Heart left ventricle (tissue), 16 donors: ENCODE data around the gene SPAG9. TPM values are rescaled to one million over a fixed set of nuclear protein-coding genes. Genes with fewer than 3 reads are reported as not detected.
"Not testable (repeated sequence)": the region's sequence is repeated elsewhere in the genome, so short reads cannot be mapped to it uniquely, and the experiment has no call there.

ENCODE experiments used
- ATAC-seq, 4 donors: fragments of 200-7000 bp; cut with Tn5 transposase; one replicate each; pipeline ENCODE4 v1.9.1; 2020 to 2022; ENCODE audit warnings: moderate library complexity in 4 of 4, mild to moderate bottlenecking in 3 of 4, moderate number of reproducible peaks in 1 of 4
- DNase-seq, 5 donors: peaks; one replicate each; pipeline ENCODE4 v3.0.0-alpha.2; 2020
- H3K27ac ChIP-seq, 12 donors: fragments of 200-600 bp; sonication (generic) in 4 of 12; one replicate each; pipeline versions ENCODE4 v1.5.0 to v1.8.0; 2016 to 2022; ENCODE audit warnings: mild to moderate bottlenecking in 2 of 12
- H3K27me3 ChIP-seq, 9 donors: fragments of 200-600 bp; sonication (generic) in 2 of 9; one replicate each; pipeline versions ENCODE4 v1.5.1 to v1.8.0; 2016 to 2022; ENCODE audit warnings: mild to moderate bottlenecking in 3 of 9
- H3K36me3 ChIP-seq, 9 donors: fragments of 200-600 bp; sonication (generic) in 2 of 9; one replicate each; pipeline versions ENCODE4 v1.5.0 to v1.8.0; 2018 to 2022; ENCODE audit warnings: mild to moderate bottlenecking in 2 of 9
- H3K4me1 ChIP-seq, 12 donors: fragments of 200-600 bp; sonication (generic) in 4 of 12; one replicate each; pipeline versions ENCODE4 v1.5.0 to v1.8.0; 2016 to 2022; ENCODE audit warnings: mild to moderate bottlenecking in 3 of 12
- H3K4me3 ChIP-seq, 12 donors: fragments of 200-600 bp; sonication (generic) in 4 of 12; one replicate each; pipeline versions ENCODE4 v1.5.0 to v1.8.0; 2017 to 2022; ENCODE audit warnings: mild to moderate bottlenecking in 9 of 12, moderate library complexity in 4 of 12
- H3K9me3 ChIP-seq, 12 donors: fragments of 200-600 bp; sonication (generic) in 4 of 12; one replicate each; pipeline versions ENCODE4 v1.5.0 to v1.8.0; 2016 to 2022; ENCODE audit warnings: mild to moderate bottlenecking in 1 of 12
- POLR2A ChIP-seq, 2 donors: fragments of 450-650 bp; IDR thresholded peaks; one replicate each; pipeline ENCODE4 v1.6.1; 2017; ENCODE audit warnings: antibody characterized with exemption in 2 of 2, mild to moderate bottlenecking in 2 of 2, moderate library complexity in 2 of 2
- WGBS, 4 donors: extraction: QIAGEN DNeasy Blood & Tissue Kit in 2 of 4; methylation state at CpG; one replicate each; pipeline versions ENCODE4 v1.1.5 to v1.1.7; 2013 to 2018; 5-methylcytosine and 5-hydroxymethylcytosine counted together
- intact Hi-C, 10 donors: fragments of 100-400 bp; cut with DNase I; formaldehyde crosslinking; loops; one replicate each; pipeline versions ENCODE4 v1.11.1 to v1.14.2; 2022
- polyA plus RNA-seq, 2 donors: library from polyadenylated mRNA; stranded (reverse); fragments of 200-250 nt; gene quantifications; one replicate each; pipeline ENCODE4 v1.2.3, GENCODE V29; 2013
- total RNA-seq, 9 donors: library from RNA; depleted of rRNA in 2 of 9; stranded (reverse); fragments of >200 nt in 2 of 9; fragmentation: NEBNext Ultra II Directional in 3 of 9; extraction: Animal tissue kit (Norgen Biotek cat#: 25700) in 3 of 9; gene quantifications; one replicate each; pipeline versions ENCODE4 v1.1.0 to v1.2.4, GENCODE V29; 2016 to 2023
- TF ChIP-seq, protein P1 (sequence below), 12 donors: fragments of 200-600 bp; sonication (generic) in 4 of 12; IDR thresholded peaks; one replicate each; pipeline versions ENCODE4 v1.5.0 to v1.8.0; 2018 to 2022; ENCODE audit warnings: antibody characterized with exemption in 12 of 12, mild to moderate bottlenecking in 5 of 12
- donor health status: ischemic (EF 13 %, LVEDD 7.1; RV severe dilation, severe dysfunction).
- donor health status: healthy with polysubstance abuse.
- donor health status: DM: no; HTN: yes; CAD: no.
- donor health status: DM: no; HTN: no; CAD: no.
- donor health status: ischemic (EF 25% LVEDD 6.9; RV normal size, moderate dysfunction).
- donor health status: ischemic (EF 25% LVEDD 5.7; RV mildly dilated, moderate dysfunction).
- donor health status: healthy.
- donor health status: DM: yes; HTN: yes; CAD: no.
- donor health status: ischemic (EF 35%, LVEDD 5.7; RV mildly dilated, moderate dysfunction).
- donor health status: nonischemic (EF 11% LVEDD 7.7; RV severe dilation, severe dysfunction).
- donor health status: DM: yes; HTN: yes; CAD: no.
- donor health status: PGD.
- donor health status: ischemic (EF 29% LVEDD 5.4; RV normal size, mild dysfunction).
- donor health status: nonischemic (EF 23%, LVEDD 6.1; RV moderate dilation, normal function).

Gene SPAG9
- total and polyA plus RNA-seq, 11 donors, result 15.9 to 65.4 (median 52.9) TPM

GRCh38 chr17:51088287-51088686 lies 32.4 kb downstream of the SPAG9 start:
- Histone ChIP-seq H3K4me1 (peaks cover 0 to 53% (median 19%) of the 10 kb centered on the region in 12 donors), H3K27ac (no peak overlapping the region)

DNA sequence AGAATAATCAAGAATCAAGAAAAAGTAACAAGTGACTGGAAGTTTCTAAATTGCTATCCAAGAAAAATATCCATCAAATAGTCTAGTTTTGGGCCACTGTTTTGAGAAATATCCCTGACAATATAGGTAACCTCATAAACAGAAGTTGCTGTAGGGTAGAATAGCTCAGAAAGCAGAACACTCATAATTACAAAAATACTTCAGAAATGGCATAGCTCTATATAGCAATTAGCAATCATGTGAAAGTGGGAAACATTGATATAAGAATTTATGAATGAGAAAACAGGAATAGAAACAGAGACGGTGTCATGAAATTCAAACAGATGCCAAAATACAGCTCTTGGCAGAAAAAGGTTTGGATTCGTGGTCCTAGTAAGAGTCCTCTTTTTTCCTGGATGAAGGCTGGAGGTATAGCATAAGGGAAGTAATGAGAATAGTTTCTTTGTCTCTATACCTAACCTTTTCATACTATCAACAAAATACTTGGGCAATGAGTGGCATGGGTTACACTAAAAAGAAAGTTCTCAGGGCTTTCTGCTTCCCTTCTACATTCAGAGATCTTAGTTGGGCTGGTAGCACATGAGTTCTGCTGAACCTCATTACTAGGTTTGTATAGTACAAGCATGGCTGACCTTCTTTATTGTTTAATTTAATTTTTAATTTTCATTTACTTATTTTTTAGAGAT lies 33.5 kb downstream of the SPAG9 start:
- Histone ChIP-seq H3K4me3 (no peak overlapping the region), H3K27me3 (no peaks in the 10 kb centered on the region), H3K4me1 (peaks cover 0 to 52% (median 20%) of the 10 kb centered on the region in 12 donors), H3K9me3 (no peaks in the 10 kb centered on the region), H3K27ac (no peak overlapping the region), H3K36me3 (no peaks in the 10 kb centered on the region)
- 38 to 49% (median 45%) methylated on average over 2 of the region's 2 CpGs for WGBS, 4 donors
- no peak for DNase-seq
- intact Hi-C loops, result no loop called here
- no peak for TF ChIP-seq POLR2A (IDR thresholded peaks at IDR 0.05)
- TF ChIP-seq, protein P1, sequence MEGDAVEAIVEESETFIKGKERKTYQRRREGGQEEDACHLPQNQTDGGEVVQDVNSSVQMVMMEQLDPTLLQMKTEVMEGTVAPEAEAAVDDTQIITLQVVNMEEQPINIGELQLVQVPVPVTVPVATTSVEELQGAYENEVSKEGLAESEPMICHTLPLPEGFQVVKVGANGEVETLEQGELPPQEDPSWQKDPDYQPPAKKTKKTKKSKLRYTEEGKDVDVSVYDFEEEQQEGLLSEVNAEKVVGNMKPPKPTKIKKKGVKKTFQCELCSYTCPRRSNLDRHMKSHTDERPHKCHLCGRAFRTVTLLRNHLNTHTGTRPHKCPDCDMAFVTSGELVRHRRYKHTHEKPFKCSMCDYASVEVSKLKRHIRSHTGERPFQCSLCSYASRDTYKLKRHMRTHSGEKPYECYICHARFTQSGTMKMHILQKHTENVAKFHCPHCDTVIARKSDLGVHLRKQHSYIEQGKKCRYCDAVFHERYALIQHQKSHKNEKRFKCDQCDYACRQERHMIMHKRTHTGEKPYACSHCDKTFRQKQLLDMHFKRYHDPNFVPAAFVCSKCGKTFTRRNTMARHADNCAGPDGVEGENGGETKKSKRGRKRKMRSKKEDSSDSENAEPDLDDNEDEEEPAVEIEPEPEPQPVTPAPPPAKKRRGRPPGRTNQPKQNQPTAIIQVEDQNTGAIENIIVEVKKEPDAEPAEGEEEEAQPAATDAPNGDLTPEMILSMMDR (IDR thresholded peaks at IDR 0.05), result no peak
- ATAC-seq, result no peak

More at GRCh38 chr17:51088287-51088686, 32.4 kb downstream of the SPAG9 start:
- intact Hi-C loops, result no loop called here
- Histone ChIP-seq H3K4me3 (no peak overlapping the region), H3K36me3 (no peaks in the 10 kb centered on the region), H3K27me3 (no peaks in the 10 kb centered on the region), H3K9me3 (no peaks in the 10 kb centered on the region)
- TF ChIP-seq, protein P1 (IDR thresholded peaks at IDR 0.05), result no peak
- TF ChIP-seq POLR2A (IDR thresholded peaks at IDR 0.05), result no peak
- DNase-seq (no peak), ATAC-seq (no peak)
- WGBS, 4 donors, result 95 to 97% (median 96%) methylated on average over 9 of the region's 9 CpGs

GRCh38 chr17:51085150-51085805 lies 35.4 kb downstream of the SPAG9 start:
- Histone ChIP-seq H3K4me3 (no peak overlapping the region), H3K4me1 (peaks cover 0 to 47% (median 9%) of the 10 kb centered on the region in 12 donors), H3K9me3 (no peaks in the 10 kb centered on the region), H3K36me3 (no peaks in the 10 kb centered on the region), H3K27me3 (no peaks in the 10 kb centered on the region), H3K27ac (no peak overlapping the region)
- 54 to 64% (median 57%) methylated on average over 6 of the region's 6 CpGs for WGBS, 4 donors
- no peak for ATAC-seq
- no peak for DNase-seq
- intact Hi-C loops, result no loop called here
- TF ChIP-seq, protein P1 (IDR thresholded peaks at IDR 0.05), result no peak
- TF ChIP-seq POLR2A (IDR thresholded peaks at IDR 0.05), result no peak

- no peaks in the 10 kb centered on the region for H3K9me3 ChIP-seq
- peaks cover 0 to 38% (median 8%) of the 10 kb centered on the region in 12 donors for H3K4me1 ChIP-seq
- ATAC-seq, result no peak
- no peak for DNase-seq
- peaks cover 0 to 9% (median 5%) of the 10 kb centered on the region in 9 donors for H3K36me3 ChIP-seq
- WGBS, 4 donors, result 91 to 97% (median 94%) methylated on average over 1 of the region's 1 CpG
- no peak overlapping the region for H3K4me3 ChIP-seq
- intact Hi-C loops, result no loop called here
- H3K27me3 ChIP-seq, result no peaks in the 10 kb centered on the region
- TF ChIP-seq POLR2A (IDR thresholded peaks at IDR 0.05), result no peak
- TF ChIP-seq, protein P1 (IDR thresholded peaks at IDR 0.05), result no peak
- no peak overlapping the region for H3K27ac ChIP-seq
Observed at GRCh38 chr17:51083981-51084380, 36.7 kb downstream of the SPAG9 start.

DNA sequence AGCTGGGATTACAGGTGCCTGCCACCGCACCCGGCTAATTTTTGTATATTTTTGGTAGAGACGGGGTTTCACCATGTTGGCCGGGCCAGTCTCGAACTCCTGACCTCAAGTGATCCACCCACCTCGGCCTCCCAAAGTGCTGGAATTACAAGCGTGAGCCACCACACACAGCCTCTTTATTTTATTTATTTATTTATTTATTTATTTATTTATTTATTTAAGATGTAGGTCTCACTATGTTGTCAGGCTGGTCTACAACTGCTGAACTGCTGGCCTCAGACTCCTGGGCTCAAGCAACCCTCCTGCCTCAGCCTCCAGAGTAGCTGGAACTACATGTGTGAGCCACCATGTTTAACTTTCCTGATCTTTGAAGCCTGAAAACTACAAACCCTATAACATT lies 37.3 kb downstream of the SPAG9 start:
- not testable (repeated sequence) for ATAC-seq
- H3K4me1 ChIP-seq, result peaks cover 0 to 37% (median 7%) of the 10 kb centered on the region in 12 donors
- WGBS, 4 donors, result 83 to 96% (median 87%) methylated on average over 7 of the region's 7 CpGs

More for the DNA sequence above, 37.3 kb downstream of the SPAG9 start:
- H3K4me3 ChIP-seq, intact Hi-C loops, DNase-seq, H3K9me3 ChIP-seq, H3K27ac ChIP-seq, H3K27me3 ChIP-seq: not testable (repeated sequence)
- peaks cover 0 to 15% (median 11%) of the 10 kb centered on the region in 9 donors for H3K36me3 ChIP-seq
